K562 (cell line): ENCODE results near the gene TMEM181. TPM values are rescaled to one million over a fixed set of nuclear protein-coding genes. Genes with fewer than 3 reads are reported as not detected.
A peak's percentile ranks its signal among the peaks of the same experiment; 100 is the strongest.

Source experiments
- ATAC-seq: fragments of 200-7000 bp; cut with Tn5 transposase; 3 replicates; pipeline ENCODE4 v1.9.1; 2020; ENCODE audit warnings: moderate library complexity
- BruUV-seq: library from RNA; stranded (reverse); fragments of 400-500 nt; replicated peaks from 2 replicates; lab custom pipeline; 2021; lab: Mats Ljungman, UMichigan
- CTCF ChIA-PET: fragments of 300-600 bp; formaldehyde crosslinking; extraction: SDS; loops from one replicate; lab custom pipeline; 2021; ENCODE audit warnings: low intra/inter-chr PET ratio; lab: Yijun Ruan, JAX
- POLR2A ChIA-PET: fragments of 300-600, 350-650 bp; sonication (Branson Sonifier 250); formaldehyde crosslinking; extraction: SDS; loops from one replicate; lab custom pipeline; 2021; ENCODE audit warnings: antibody characterized with exemption, inconsistent platforms; lab: Yijun Ruan, JAX
- DNase-seq, 4 experiments: peaks; one replicate each; pipeline versions ENCODE4 v3.0.0 to v3.0.0-alpha.2; 2011 to 2018; ENCODE audit warnings: low spot score in 3 of 4, mixed read lengths in 3 of 4; ENCODE audit errors: extremely low read depth in 1 of 4
- FAIRE-seq: peaks from 2 replicates; lab custom pipeline; 2011; peaks lifted over from hg19 to GRCh38; lab: Jason Lieb, UNC
- H2AFZ ChIP-seq: 2 replicates; pipeline ENCODE4 v1.6.0; 2011; ENCODE audit warnings: low read depth, low read length, control low read depth, inconsistent platforms
- H3K27ac ChIP-seq: fragments of 200-600 bp; 3 replicates; pipeline ENCODE4 v1.8.0; 2011; ENCODE audit warnings: low read depth, mild to moderate bottlenecking, control low read depth, inconsistent platforms, low read length, moderate library complexity, mixed read lengths; ENCODE audit errors: extremely low read depth
- H3K27me3 ChIP-seq, 2 experiments: fragments of 300-600 bp in 1 of 2; 2 replicates in 1 of 2; 3 replicates in 1 of 2; pipeline versions ENCODE4 v1.6.0 to v1.8.0; 2011; ENCODE audit warnings: inconsistent platforms in 2 of 2, low read length in 2 of 2, mild to moderate bottlenecking in 1 of 2, mixed read lengths in 1 of 2, moderate library complexity in 1 of 2; ENCODE audit not compliant: control insufficient read depth in 2 of 2, insufficient read depth in 2 of 2
- H3K36me3 ChIP-seq: fragments of 300-600 bp; 3 replicates; pipeline ENCODE4 v1.8.0; 2011; ENCODE audit warnings: mild to moderate bottlenecking, low read length, inconsistent platforms; ENCODE audit not compliant: control insufficient read depth, insufficient read depth
- H3K4me1 ChIP-seq, 2 experiments: fragments of 200-600 bp in 1 of 2; replicated peaks in 1 of 2; 2 replicates in 1 of 2; 3 replicates in 1 of 2; pipeline versions ENCODE4 v1.5.1 to v1.8.0; 2011; ENCODE audit warnings: inconsistent platforms in 2 of 2, low read length in 2 of 2, mild to moderate bottlenecking in 1 of 2, mixed read lengths in 1 of 2, moderate library complexity in 1 of 2; ENCODE audit not compliant: control insufficient read depth in 2 of 2, insufficient read depth in 2 of 2
- H3K4me2 ChIP-seq: 2 replicates; pipeline ENCODE4 v1.6.1; 2011; ENCODE audit warnings: low read length, control low read depth, inconsistent platforms, mixed read lengths; ENCODE audit not compliant: insufficient read depth
- H3K4me3 ChIP-seq: fragments of 200-600 bp; sonication (generic), shearing (Covaris generic); 2 replicates; pipeline ENCODE4 v1.5.1; 2016; ENCODE audit warnings: control low read depth, inconsistent platforms
- H3K79me2 ChIP-seq: fragments of 200-600 bp; 3 replicates; pipeline ENCODE4 v1.8.0; 2011; ENCODE audit warnings: low read length, inconsistent platforms; ENCODE audit not compliant: control insufficient read depth, insufficient read depth
- H3K9ac ChIP-seq, 2 experiments: 2 replicates each; pipeline versions ENCODE4 v1.6.0 to v1.6.1; 2011; ENCODE audit warnings: low read depth in 2 of 2, low read length in 2 of 2, control low read depth in 1 of 2, inconsistent platforms in 1 of 2, mild to moderate bottlenecking in 1 of 2, mixed read lengths in 1 of 2; ENCODE audit not compliant: insufficient read depth in 1 of 2
- H3K9me1 ChIP-seq: one replicate; pipeline ENCODE4 v1.6.0; 2011; ENCODE audit warnings: inconsistent platforms, mild to moderate bottlenecking, low read length, moderate library complexity; ENCODE audit not compliant: control insufficient read depth, insufficient read depth
- H3K9me3 ChIP-seq: replicated peaks from 2 replicates; pipeline ENCODE4 v1.5.1; 2011; ENCODE audit warnings: low read depth, low read length, inconsistent platforms; ENCODE audit not compliant: control insufficient read depth, insufficient read depth
- H4K20me1 ChIP-seq: replicated peaks from 2 replicates; pipeline ENCODE4 v1.6.1; 2011; ENCODE audit warnings: low read length, inconsistent platforms, mixed read lengths; ENCODE audit not compliant: control insufficient read depth, insufficient read depth
- CBX8 ChIP-seq: fragments of 200-600 bp; sonication (generic); IDR thresholded peaks from 2 replicates; pipeline ENCODE4 v1.6.1; 2012; ENCODE audit warnings: borderline replicate concordance, mixed run types, low read depth, mild to moderate bottlenecking, moderate library complexity, mixed read lengths, low read length, control low read depth, inconsistent platforms; ENCODE audit not compliant: poor library complexity, severe bottlenecking; ENCODE audit errors: extremely low read depth
- ZBTB43 ChIP-seq: sonication (generic); formaldehyde crosslinking; IDR thresholded peaks from 2 replicates; pipeline ENCODE4 v1.8.0; 2023; ENCODE audit warnings: mild to moderate bottlenecking, missing genetic modification reagents
- WGBS: fragments of 100-300 bp; shearing (Covaris generic); methylation state at CpG from one replicate; pipeline ENCODE4 v1.1.6; 2016; ENCODE audit warnings: low coverage, mixed read lengths; ENCODE audit not compliant: insufficient coverage; ENCODE audit errors: missing lambda C conversion rate; 5-methylcytosine and 5-hydroxymethylcytosine counted together
- in situ Hi-C: fragments of 300-500 bp; cut with MboI; formaldehyde crosslinking; loops from 4 replicates; pipeline ENCODE4 v1.15.0; 2018; ENCODE audit warnings: inconsistent platforms, mixed read lengths
- intact Hi-C: fragments of 100-400 bp; cut with micrococcal nuclease; formaldehyde crosslinking; loops from 2 replicates; pipeline ENCODE4 v1.14.2; 2022
- polyA plus RNA-seq, 8 experiments: library from polyadenylated mRNA; depleted of rRNA in 4 of 8; stranded (reverse) in 5 of 8; unstranded in 3 of 8; fragments of >200 nt; fragmentation: Nextera tagmentation in 2 of 8; fragmentation: Illumina TruSeq in 1 of 8; extraction: Ambion mirVana in 2 of 8; extraction: Trizol in 1 of 8; gene quantifications; 2 replicates each; pipeline versions ENCODE4 v1.2.1 to v1.2.3, GENCODE V29; 2011 to 2014; ENCODE audit warnings: inconsistent platforms in 1 of 8, missing spikeins in 1 of 8
- total RNA-seq, 7 experiments: library from RNA; depleted of rRNA in 6 of 7; stranded (reverse); fragments of >200 nt in 6 of 7; fragmentation: Illumina TruSeq in 2 of 7; extraction: Trizol in 2 of 7; gene quantifications; 2 replicates each; pipeline versions ENCODE4 v1.2.1 to v1.2.3, GENCODE V29; 2011 to 2021; ENCODE audit warnings: low replicate concordance in 1 of 7

Gene TMEM181
- total and polyA plus RNA-seq, 9 of the 15 experiments (the other 6 are each of a cell fraction or from before 2014, with no cell fraction given) = 5.6 to 27.2 (median 19.9) TPM

- TF ChIP-seq CBX8 (peak; percentile 76), ZBTB43 (no peak)
- H3K4me2 ChIP-seq = no peak overlapping the region
- H3K27me3 ChIP-seq = peaks cover 8 to 15% of the 10 kb centered on the region in 2 experiments; a peak in 3 of 5 replicates
- H3K4me1 ChIP-seq = peaks cover 16 to 18% of the 10 kb centered on the region in 2 experiments; a peak in 4 of 5 replicates
- no peak for ATAC-seq
- in situ Hi-C loops (no loop called here), intact Hi-C loops (no loop called here)
- H3K27ac ChIP-seq = no peak overlapping the region
- CTCF ChIA-PET = no interaction called here
- 28% methylated on average over 10 of the region's 10 CpGs for WGBS
- no peaks in the 10 kb centered on the region for H3K9me3 ChIP-seq
- H3K79me2 ChIP-seq = peaks cover 30% of the 10 kb centered on the region
- no peaks in the 10 kb centered on the region for H4K20me1 ChIP-seq
- peaks cover 14% of the 10 kb centered on the region; the same call in 2 of the 3 replicates for H3K36me3 ChIP-seq
- POLR2A ChIA-PET = interaction anchor here (0.6 to 0.8 kb wide), 3 partner anchors 10 to 209 kb away, joined by 3 read pairs; no protein-coding TSS in a partner anchor
- H3K9me1 ChIP-seq = no peaks in the 10 kb centered on the region
- H3K9ac ChIP-seq = no peak overlapping the region
- H2AFZ ChIP-seq = no peak overlapping the region
- no TSS peak for BruUV-seq
- no peak for FAIRE-seq
- no peak for DNase-seq
- no peak overlapping the region for H3K4me3 ChIP-seq
Observed at GRCh38 chr6:158646023-158646910, 86.4 kb downstream of the TMEM181 start.
